ENCODE results near the gene INSM1. TPM values are rescaled to one million over a fixed set of nuclear protein-coding genes. Genes with fewer than 3 reads are reported as not detected.

The INSM1 gene
- total RNA-seq, 1 experiment from 2014 or later = not detected

DNA sequence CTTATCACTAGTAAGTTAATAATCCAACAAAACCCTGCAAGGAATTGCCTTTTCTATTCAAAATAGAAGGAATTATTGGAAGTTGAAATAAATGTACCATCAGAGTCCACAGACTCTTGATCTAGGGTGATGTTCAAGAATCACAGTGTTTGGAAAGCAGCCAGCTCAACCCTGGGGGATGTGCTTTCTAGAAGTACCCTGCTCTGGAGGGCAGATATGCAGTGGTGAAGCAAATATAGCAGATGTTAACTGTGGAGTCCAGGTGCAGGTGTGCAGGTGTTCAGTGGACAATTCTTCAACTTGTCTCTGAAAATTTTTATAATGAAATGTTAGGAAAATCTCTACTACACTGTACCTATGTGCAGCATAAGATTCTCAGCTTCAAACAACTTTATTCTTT is 9.1 kb upstream of the INSM1 start:
- H3K27me3 Mint-ChIP-seq (ENCODE audit: unreplicated experiment) = peaks cover 19% of the 10 kb centered on the region
- no peak overlapping the region for H3K4me3 Mint-ChIP-seq (ENCODE audit: low read depth, unreplicated experiment)
- TF ChIP-seq, protein P1, sequence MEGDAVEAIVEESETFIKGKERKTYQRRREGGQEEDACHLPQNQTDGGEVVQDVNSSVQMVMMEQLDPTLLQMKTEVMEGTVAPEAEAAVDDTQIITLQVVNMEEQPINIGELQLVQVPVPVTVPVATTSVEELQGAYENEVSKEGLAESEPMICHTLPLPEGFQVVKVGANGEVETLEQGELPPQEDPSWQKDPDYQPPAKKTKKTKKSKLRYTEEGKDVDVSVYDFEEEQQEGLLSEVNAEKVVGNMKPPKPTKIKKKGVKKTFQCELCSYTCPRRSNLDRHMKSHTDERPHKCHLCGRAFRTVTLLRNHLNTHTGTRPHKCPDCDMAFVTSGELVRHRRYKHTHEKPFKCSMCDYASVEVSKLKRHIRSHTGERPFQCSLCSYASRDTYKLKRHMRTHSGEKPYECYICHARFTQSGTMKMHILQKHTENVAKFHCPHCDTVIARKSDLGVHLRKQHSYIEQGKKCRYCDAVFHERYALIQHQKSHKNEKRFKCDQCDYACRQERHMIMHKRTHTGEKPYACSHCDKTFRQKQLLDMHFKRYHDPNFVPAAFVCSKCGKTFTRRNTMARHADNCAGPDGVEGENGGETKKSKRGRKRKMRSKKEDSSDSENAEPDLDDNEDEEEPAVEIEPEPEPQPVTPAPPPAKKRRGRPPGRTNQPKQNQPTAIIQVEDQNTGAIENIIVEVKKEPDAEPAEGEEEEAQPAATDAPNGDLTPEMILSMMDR (IDR thresholded peaks at IDR 0.05; ENCODE audit: unreplicated experiment) = no peak
- no peaks in the 10 kb centered on the region for H3K9me3 Mint-ChIP-seq (ENCODE audit: low read depth, unreplicated experiment)
- no peak overlapping the region for H3K27ac Mint-ChIP-seq (ENCODE audit: unreplicated experiment)
- intact Hi-C loops (cut with micrococcal nuclease; ENCODE audit: unreplicated experiment) = no loop called here
- H3K4me1 Mint-ChIP-seq (ENCODE audit: low read depth, unreplicated experiment) = no peaks in the 10 kb centered on the region
- BruUV-seq (replicated peaks) = no TSS peak
- no peaks in the 10 kb centered on the region for H3K36me3 Mint-ChIP-seq (ENCODE audit: insufficient read depth, unreplicated experiment)
- no peak for DNase-seq
- CTCF ChIA-PET = no interaction called here

DNA sequence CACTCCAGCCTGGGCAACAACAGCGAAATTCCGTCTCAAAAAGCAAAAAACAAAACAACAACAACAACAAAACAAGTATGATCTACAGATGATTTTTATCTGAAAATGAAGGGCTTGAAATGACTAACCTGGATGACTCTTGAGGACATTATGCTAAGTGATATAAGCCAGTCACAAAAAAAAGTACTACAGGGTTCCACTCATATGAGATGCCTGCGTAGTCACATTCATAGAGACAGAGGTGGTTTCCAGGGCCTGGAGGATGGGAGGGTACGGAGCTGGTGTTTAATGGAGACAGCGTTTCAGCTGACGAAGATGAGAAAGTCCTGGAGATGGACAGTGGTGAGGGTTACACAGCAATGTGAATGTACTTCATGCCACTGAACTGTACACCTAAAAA is 8.3 kb upstream of the INSM1 start:
- no peaks in the 10 kb centered on the region for H3K9me3 Mint-ChIP-seq (ENCODE audit: low read depth, unreplicated experiment)
- no TSS peak for BruUV-seq (replicated peaks)
- TF ChIP-seq, protein P1 (IDR thresholded peaks at IDR 0.05; ENCODE audit: unreplicated experiment) = no peak
- no peak for DNase-seq
- H3K27me3 Mint-ChIP-seq (ENCODE audit: unreplicated experiment) = peaks cover 21% of the 10 kb centered on the region
- H3K4me3 Mint-ChIP-seq (ENCODE audit: low read depth, unreplicated experiment) = no peak overlapping the region
- H3K4me1 Mint-ChIP-seq (ENCODE audit: low read depth, unreplicated experiment) = no peaks in the 10 kb centered on the region
- no peak overlapping the region for H3K27ac Mint-ChIP-seq (ENCODE audit: unreplicated experiment)
- H3K36me3 Mint-ChIP-seq (ENCODE audit: insufficient read depth, unreplicated experiment) = no peaks in the 10 kb centered on the region
- CTCF ChIA-PET = no interaction called here
- intact Hi-C loops (cut with micrococcal nuclease; ENCODE audit: unreplicated experiment) = loop anchor here (10.0 kb wide), 1 partner anchor 275 kb away; no protein-coding TSS in a partner anchor

DNA sequence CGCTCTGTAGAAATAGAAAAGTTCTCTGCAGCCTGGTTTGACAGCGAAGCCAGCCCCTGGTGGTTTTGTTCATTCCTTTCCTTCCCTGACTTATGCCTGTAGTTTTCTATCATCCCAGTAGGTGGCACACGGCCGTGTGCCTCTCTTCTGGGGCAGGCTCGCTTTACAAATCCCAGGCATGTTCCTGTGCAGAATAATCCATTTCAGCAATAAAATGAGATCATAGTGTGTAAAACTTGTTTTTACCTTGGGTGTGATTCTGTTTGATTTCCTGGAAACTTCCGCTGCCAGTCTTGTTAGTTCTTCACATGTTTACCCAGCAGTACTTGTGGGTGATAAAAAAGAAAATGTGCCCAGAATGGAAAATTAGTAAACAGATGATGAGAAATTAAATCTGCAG is 7.4 kb upstream of the INSM1 start:
- no peak overlapping the region for H3K4me3 Mint-ChIP-seq (ENCODE audit: low read depth, unreplicated experiment)
- no peaks in the 10 kb centered on the region for H3K4me1 Mint-ChIP-seq (ENCODE audit: low read depth, unreplicated experiment)
- no peak overlapping the region for H3K27ac Mint-ChIP-seq (ENCODE audit: unreplicated experiment)
- peaks cover 21% of the 10 kb centered on the region for H3K27me3 Mint-ChIP-seq (ENCODE audit: unreplicated experiment)
- no peak for DNase-seq
- CTCF ChIA-PET = no interaction called here
- intact Hi-C loops (cut with micrococcal nuclease; ENCODE audit: unreplicated experiment) = loop anchor here (10.0 kb wide), 1 partner anchor 276 kb away; no protein-coding TSS in a partner anchor
- TF ChIP-seq, protein P1 (IDR thresholded peaks at IDR 0.05; ENCODE audit: unreplicated experiment) = no peak
- H3K36me3 Mint-ChIP-seq (ENCODE audit: insufficient read depth, unreplicated experiment) = no peaks in the 10 kb centered on the region
- no TSS peak for BruUV-seq (replicated peaks)
- no peaks in the 10 kb centered on the region for H3K9me3 Mint-ChIP-seq (ENCODE audit: low read depth, unreplicated experiment)

DNA sequence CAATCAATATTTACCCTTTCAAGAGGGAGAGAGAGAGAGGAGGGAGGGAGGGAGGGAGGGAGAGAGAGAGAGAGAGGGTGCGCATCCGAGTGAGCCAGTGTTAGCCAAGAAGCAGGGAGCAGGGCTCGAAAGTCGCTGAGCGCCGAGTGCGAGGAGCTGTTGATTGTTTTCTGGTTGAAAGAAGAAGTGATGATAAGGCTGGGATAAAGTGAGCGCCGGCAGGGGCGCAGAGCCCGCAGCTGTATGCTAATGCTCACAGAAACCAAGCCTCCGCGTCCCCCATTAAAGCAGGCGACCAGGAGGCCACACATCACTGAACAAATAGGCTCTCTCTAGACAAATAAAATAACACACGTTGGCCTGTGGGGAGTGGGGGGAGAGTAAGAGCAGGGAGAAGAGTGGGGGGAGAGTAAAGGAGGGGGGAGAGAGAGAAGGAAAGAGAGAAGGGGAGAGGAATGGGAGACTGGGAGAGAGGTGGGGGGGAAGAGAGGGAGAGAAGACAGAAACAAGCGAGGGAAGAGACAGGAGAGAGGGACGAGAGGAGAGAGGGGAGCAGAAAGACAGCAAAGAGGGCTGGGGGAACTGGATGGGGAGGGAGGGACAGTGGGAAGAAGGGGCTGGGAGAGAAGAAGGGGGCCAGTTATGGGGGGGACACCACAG is 5.0 kb upstream of the INSM1 start:
- intact Hi-C loops (cut with micrococcal nuclease; ENCODE audit: unreplicated experiment) = loop anchor here (10.0 kb wide), 1 partner anchor 278 kb away; no protein-coding TSS in a partner anchor

More for the DNA sequence above, 5.0 kb upstream of the INSM1 start:
- no peak for DNase-seq
- Mint-ChIP-seq H3K27ac (ENCODE audit: unreplicated experiment) (no peak overlapping the region), H3K4me1 (ENCODE audit: low read depth, unreplicated experiment) (no peaks in the 10 kb centered on the region), H3K4me3 (ENCODE audit: low read depth, unreplicated experiment) (no peak overlapping the region), H3K36me3 (ENCODE audit: insufficient read depth, unreplicated experiment) (no peaks in the 10 kb centered on the region), H3K27me3 (ENCODE audit: unreplicated experiment) (peaks cover 21% of the 10 kb centered on the region), H3K9me3 (ENCODE audit: low read depth, unreplicated experiment) (no peaks in the 10 kb centered on the region)
- TF ChIP-seq, protein P1 (IDR thresholded peaks at IDR 0.05; ENCODE audit: unreplicated experiment) = no peak
- BruUV-seq (replicated peaks) = no TSS peak
- CTCF ChIA-PET = no interaction called here

Measured in Calu3 (cell line).